ENCODE data around the gene LY6G5B.

LY6G5B gene

GRCh38 chr6:31669676-31670075 is at the start of gene LY6G5B:
TSS of gene LY6G5B (plus strand) at chr6:31669976. CDS start at chr6:31670951, 975 bp downstream.
- DNase-seq: no peak

DNA sequence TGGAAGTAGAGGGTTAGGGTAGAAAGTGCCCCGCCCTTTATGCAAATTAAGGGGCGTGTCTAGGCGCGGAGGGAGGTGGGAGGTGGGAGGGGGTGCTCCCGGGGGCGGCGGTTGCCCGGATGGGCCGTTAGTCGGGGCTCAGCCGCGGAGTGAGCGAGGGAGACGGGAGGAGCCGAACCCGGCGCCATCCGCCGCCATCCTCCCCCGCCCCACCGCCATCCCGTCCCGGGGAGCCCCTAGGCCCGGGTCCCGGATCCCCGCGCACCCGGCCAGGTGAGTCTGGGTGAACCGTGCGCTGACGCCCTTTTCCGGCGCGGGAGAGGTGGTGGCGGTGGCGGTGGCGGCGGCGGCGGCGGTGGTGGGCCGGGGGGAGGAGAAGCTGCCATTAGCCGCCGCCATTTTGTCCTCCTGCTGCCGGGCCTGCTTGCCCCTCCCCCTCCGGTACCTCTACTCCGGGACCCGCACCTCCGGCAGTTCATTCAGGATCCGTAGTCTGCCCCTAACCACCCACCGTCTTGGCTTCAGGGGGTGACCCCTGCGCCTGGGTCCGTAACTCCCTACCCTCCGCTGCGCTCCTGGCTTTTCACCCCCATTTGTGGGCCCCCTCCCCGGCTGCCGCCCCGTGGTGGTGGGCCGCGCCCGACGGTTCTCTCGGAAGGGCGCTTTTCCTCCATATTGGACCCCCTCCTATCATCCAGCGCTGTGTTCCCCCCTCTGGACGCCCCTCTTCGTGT is 49.0 kb upstream of the LY6G5B start, which contains the start of gene PRRC2A:
TSS of gene PRRC2A (plus strand) at position 130 of the 734 bp plus-strand sequence. CDS start 2,075 bp downstream, outside the sequence.
- DNase-seq: no peak

GRCh38 chr6:31621320-31621939 is 48.3 kb upstream of the LY6G5B start:
- DNase-seq: no peak

DNA sequence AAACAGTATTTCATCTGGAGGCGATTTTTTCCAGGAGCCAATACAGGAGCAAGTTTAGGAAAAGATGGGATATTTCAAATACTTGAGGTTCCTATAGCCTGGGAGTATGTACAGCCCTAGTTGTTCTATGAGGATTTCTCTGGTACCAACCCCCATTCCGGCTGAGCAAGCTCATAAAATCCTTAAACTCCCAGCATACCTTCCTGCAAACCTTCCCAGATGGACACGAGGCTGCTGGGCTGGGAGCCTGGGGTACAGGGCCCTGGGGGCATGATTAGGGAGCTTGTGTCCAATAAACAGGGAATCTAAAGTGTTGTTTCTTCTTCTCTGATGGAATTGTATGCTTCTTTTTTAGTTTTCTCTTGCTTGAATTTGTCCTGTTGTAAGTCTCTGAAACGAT is 47.8 kb upstream of the LY6G5B start:
- DNase-seq: no peak

DNA sequence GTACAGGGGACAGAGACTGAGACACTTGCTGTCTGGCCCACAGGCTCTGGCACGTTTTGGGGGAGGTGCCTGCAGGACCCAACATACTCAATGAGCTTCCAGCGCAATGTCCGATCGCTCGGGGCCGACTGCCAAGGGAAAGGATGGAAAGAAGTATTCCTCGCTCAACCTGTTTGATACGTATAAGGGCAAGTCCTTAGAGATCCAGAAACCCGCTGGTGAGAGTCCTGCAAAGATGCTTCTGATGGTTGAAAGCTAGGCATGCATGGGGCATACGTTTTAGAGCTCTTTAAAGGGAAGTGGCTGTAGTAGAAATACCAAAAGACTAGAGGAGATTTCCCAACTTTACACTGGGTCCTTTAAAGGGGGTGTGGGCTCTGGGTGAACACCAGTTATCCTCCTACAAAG is 47.1 kb upstream of the LY6G5B start:
- no peak for DNase-seq

DNA sequence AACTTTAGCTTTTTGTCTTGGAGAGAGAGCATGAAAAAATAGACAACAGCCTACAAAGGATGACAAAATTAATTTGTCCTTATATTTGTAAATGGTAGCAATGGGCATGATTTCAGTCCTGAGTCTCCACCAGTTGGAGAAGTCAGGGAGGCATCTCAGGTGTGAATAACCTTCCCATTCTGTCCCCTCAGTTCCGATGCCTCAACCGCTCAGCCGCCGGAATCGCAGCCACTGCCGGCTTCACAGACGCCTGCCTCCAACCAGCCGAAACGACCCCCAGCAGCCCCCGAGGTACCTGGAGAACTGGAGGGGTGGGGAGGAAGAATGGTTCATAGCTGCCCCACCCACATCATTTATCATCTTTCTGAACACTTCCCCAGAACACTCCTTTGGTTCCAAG is 45.7 kb upstream of the LY6G5B start:
- DNase-seq: no peak

DNA sequence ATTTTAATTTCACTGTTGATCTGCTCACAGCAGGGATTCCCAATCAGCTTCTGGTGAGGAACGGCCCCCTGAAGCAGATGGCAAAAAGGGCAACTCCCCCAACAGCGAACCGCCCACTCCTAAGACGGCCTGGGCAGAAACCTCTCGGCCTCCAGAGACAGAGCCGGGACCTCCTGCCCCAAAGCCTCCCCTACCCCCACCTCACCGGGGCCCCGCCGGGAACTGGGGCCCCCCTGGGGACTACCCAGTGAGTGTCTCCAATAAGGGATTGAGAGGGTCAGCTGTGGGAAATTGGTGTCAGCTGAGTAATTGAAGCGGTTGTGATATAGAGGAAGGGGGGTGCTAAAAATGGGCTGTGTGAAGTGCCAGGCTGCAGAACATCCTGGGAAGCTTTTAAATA is 42.8 kb upstream of the LY6G5B start:
- DNase-seq: no peak

DNA sequence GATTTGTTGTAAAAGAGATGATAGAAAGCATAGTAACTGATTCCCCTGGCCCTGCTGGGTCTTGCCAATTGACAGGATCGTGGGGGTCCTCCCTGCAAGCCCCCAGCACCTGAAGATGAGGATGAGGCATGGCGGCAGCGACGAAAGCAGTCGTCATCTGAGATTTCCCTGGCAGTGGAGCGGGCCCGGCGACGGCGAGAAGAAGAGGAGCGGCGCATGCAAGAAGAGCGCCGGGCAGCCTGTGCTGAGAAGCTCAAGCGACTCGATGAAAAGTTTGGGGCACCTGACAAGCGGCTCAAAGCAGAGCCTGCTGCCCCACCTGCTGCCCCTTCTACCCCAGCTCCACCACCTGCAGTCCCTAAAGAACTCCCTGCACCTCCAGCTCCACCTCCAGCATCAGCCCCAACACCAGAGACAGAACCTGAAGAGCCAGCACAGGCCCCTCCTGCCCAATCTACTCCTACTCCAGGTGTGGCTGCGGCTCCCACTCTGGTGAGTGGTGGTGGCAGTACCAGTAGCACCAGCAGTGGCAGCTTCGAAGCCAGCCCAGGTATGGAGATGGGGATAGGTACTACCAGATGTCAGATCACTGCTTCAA is 42.0 kb upstream of the LY6G5B start:
- no peak for DNase-seq

DNA sequence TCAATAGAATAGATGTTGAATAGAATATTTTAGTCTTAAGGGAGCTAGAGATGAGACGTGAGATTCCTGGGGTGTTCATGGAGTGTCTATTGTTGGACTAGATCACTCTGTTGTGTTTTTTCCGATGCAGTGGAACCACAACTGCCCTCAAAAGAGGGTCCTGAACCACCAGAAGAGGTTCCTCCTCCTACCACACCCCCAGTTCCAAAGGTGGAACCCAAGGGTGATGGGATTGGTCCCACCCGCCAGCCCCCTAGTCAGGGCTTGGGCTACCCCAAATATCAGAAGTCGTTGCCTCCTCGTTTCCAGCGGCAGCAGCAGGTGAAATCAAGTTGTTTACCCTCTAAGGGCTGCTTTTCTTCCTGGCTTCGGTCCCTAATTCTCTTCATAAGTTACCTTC is 40.8 kb upstream of the LY6G5B start:
- no peak for DNase-seq

DNA sequence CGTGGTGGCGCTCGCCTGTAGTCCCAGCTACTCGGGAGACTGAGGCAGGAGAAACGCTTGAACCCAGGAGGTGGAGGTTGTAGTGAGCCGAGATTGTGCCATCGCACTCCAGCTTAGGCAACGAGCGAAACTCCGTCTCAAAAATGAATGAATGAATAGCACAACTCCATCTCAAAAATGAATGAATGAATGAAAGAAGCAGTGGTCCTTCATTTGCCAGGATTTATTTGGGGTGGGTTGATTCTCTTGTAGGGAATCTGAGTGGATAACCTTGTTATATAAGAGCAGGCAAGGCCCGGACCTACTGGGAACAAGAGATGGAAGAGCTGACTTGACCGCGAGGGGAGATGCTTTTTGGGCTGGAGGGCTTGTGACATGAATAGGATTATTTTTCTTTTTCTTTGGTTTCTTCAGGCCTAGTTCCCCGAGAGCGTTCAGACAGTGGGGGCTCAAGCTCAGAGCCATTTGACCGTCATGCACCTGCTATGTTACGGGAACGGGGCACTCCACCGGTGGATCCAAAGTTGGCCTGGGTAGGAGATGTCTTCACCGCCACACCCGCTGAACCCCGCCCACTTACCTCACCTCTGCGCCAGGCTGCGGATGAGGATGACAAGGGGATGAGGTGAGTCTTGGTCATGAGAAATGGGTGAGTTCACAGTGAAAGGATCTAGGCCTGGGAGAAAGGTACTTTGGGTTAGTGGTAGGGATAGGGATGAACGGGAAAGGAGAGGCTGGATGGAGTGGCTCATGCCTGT is 39.4 kb upstream of the LY6G5B start:
- no peak for DNase-seq

- no peak for DNase-seq
These were observed 38.6 kb upstream of the LY6G5B start for GRCh38 chr6:31631209-31631608.

DNA sequence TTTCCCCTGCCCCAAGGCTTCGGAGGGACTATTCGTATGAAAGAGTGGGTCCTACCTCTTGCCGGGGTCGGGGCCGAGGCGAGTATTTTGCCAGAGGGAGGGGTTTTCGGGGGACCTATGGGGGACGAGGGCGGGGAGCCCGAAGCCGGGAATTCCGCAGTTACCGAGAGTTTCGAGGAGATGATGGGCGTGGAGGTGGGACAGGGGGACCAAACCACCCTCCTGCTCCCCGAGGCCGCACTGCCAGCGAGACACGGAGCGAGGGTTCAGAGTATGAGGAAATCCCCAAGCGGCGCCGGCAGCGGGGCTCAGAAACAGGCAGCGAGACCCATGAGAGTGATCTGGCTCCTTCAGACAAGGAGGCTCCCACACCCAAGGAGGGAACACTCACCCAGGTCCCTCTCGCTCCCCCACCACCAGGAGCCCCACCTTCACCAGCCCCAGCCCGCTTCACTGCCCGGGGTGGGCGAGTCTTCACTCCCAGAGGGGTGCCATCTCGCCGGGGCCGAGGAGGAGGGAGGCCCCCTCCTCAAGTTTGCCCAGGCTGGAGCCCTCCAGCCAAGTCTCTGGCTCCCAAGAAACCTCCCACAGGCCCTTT is 38.0 kb upstream of the LY6G5B start:
- DNase-seq: no peak

- DNase-seq: no peak
These were observed 37.4 kb upstream of the LY6G5B start for GRCh38 chr6:31632279-31632946.

GRCh38 chr6:31633447-31633846 is 36.3 kb upstream of the LY6G5B start:
- no peak for DNase-seq

GRCh38 chr6:31634131-31634530 is 35.6 kb upstream of the LY6G5B start:
- no peak for DNase-seq

- DNase-seq: no peak
These were observed 34.7 kb upstream of the LY6G5B start for GRCh38 chr6:31634969-31635575.

GRCh38 chr6:31636698-31637596 is 32.8 kb upstream of the LY6G5B start:
- no peak for DNase-seq

- no peak for DNase-seq
These were observed 30.7 kb upstream of the LY6G5B start for GRCh38 chr6:31639043-31639442.

GRCh38 chr6:31639449-31639861 is 30.3 kb upstream of the LY6G5B start:
- no peak for DNase-seq

DNA sequence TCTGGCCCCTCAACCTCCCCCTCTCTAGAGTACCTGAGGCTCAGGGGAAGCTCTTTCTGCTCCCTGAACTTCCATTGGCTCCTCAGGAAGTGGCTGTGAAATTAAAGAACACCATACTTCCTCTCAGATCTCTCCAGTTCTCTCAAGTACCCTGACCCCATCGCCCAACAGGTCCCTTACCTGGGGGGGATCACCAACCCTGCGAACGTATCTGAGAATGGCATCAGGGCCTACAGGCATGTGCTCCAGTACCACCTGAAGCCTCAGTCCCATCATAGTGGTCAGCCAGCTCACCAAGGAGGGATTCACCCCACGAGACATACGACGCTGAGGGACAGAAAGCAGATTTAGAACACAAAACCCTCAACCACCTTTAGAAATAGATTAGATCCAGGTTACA is 29.2 kb upstream of the LY6G5B start:
- DNase-seq: no peak

DNA sequence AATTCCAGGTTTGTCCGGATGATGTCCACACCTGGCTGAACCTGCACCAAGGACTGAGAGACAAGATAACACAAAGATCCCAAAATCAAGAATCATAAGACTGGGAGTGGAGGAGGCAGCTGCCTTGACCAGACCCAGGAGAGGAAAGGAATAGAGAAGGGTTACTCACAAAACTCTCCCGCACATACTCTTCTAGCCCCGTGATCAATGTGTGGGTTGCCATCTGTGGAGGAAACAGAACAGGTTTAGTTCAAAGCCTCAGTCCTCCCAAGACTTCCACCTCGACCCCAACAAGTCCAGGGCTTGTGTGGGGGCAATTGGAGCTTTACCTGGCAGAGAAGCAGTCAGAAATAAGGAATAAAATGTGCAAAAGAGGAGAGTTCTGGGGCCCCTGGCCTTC is 28.4 kb upstream of the LY6G5B start:
- no peak for DNase-seq
